Neural crest cell (in vitro differentiated cells): Measurements from ENCODE around the gene DNAH1. TPM values are rescaled to one million over a fixed set of nuclear protein-coding genes. Genes with fewer than 3 reads are reported as not detected.

Source experiments
- DNase-seq: peaks from one replicate; pipeline ENCODE4 v3.0.0; 2021; ENCODE audit warnings: low read depth, mixed read lengths, low spot score
- H3K27ac Mint-ChIP-seq: one replicate; pipeline ENCODE4 v1.8.0; 2021; ENCODE audit warnings: mild to moderate bottlenecking, mixed read lengths; ENCODE audit not compliant: unreplicated experiment
- H3K27me3 Mint-ChIP-seq: 2 replicates; pipeline ENCODE4 v1.8.0; 2021; ENCODE audit warnings: low read depth, mild to moderate bottlenecking, mixed read lengths
- H3K36me3 Mint-ChIP-seq: 2 replicates; pipeline ENCODE4 v1.8.0; 2021; ENCODE audit warnings: low read depth, mild to moderate bottlenecking, mixed read lengths
- H3K4me1 Mint-ChIP-seq: 2 replicates; pipeline ENCODE4 v1.8.0; 2021; ENCODE audit warnings: mixed read lengths
- H3K4me3 Mint-ChIP-seq: one replicate; pipeline ENCODE4 v1.8.0; 2021; ENCODE audit warnings: mild to moderate bottlenecking, mixed read lengths
- H3K9me3 Mint-ChIP-seq: 2 replicates; pipeline ENCODE4 v1.8.0; 2021; ENCODE audit warnings: mixed read lengths
- total RNA-seq: library from RNA; stranded (reverse); gene quantifications from 2 replicates; pipeline ENCODE4 v1.2.1, GENCODE V29; 2021
- TF ChIP-seq, protein P1 (sequence below): fragments of 200-600 bp; sonication (generic); conservative IDR thresholded peaks from 2 replicates; pipeline ENCODE4 v1.5.0; 2021; ENCODE audit warnings: antibody characterized with exemption, mild to moderate bottlenecking

Gene DNAH1
- total RNA-seq, 1 donor from 2014 or later: 3.2 TPM

DNA sequence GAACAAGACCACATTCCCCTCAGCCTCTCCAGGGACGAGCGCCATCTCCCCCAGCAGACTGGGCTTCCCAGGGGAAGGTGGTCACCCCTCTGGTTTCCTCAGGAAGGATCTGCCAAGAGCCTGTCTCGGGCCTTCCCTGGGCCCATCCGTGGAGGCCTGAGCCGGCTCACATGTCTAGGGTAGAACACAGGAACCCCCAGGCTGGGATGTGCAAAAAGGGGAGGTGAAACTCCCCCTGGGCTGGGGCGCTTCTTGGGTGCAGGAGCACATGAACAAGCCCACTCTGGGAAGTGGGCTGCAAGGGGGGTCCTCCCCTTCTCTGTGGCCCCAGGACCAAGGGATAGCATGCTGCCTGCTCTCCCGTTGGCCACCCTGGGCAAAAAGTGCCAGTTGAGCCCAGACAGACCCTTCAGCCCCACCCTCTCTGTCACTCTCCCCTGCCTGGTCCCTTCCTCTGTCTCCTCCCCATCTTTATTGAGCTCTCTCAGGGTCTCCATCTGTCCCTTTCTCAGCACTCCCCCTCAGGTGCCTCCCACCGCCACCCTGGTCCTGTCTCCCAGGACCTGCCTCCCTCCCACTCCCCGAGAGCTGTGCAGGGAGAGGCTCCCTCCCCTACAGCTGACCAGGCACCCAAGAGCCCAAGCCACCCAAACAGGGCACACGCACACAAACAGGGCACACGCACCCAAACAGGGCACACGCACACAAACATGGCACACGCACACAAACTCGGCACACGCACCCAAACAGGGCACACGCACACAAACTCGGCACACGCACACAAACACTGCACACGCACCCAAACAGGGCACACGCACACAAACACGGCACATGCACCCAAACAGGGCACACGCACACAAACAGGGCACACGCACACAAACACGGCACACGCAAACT, 127.9 kb downstream of the DNAH1 start:
- Mint-ChIP-seq H3K36me3 (no peaks in the 10 kb centered on the region), H3K4me3 (no peak overlapping the region), H3K9me3 (no peaks in the 10 kb centered on the region), H3K27me3 (no peaks in the 10 kb centered on the region), H3K27ac (no peak overlapping the region), H3K4me1 (peaks cover 12% of the 10 kb centered on the region)
- TF ChIP-seq, protein P1, sequence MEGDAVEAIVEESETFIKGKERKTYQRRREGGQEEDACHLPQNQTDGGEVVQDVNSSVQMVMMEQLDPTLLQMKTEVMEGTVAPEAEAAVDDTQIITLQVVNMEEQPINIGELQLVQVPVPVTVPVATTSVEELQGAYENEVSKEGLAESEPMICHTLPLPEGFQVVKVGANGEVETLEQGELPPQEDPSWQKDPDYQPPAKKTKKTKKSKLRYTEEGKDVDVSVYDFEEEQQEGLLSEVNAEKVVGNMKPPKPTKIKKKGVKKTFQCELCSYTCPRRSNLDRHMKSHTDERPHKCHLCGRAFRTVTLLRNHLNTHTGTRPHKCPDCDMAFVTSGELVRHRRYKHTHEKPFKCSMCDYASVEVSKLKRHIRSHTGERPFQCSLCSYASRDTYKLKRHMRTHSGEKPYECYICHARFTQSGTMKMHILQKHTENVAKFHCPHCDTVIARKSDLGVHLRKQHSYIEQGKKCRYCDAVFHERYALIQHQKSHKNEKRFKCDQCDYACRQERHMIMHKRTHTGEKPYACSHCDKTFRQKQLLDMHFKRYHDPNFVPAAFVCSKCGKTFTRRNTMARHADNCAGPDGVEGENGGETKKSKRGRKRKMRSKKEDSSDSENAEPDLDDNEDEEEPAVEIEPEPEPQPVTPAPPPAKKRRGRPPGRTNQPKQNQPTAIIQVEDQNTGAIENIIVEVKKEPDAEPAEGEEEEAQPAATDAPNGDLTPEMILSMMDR: no peak
- no peak for DNase-seq

- H3K4me3 Mint-ChIP-seq: no peak within 1 kb of the TSS
- DNase-seq: peak; percentile 67
- H3K27me3 Mint-ChIP-seq: no peaks in the 10 kb centered on the region
- no peaks in the 10 kb centered on the region for H3K36me3 Mint-ChIP-seq
- H3K9me3 Mint-ChIP-seq: no peaks in the 10 kb centered on the region
- no peak within 1 kb of the TSS for H3K27ac Mint-ChIP-seq
- TF ChIP-seq, protein P1: peak; percentile 60
- H3K4me1 Mint-ChIP-seq: peaks cover 12% of the 10 kb centered on the region
These were observed 129.0 kb downstream of the DNAH1 start, which contains the start of gene SEMA3G for GRCh38 chr3:52444860-52445793. Gene SEMA3G, minus strand, starts transcription at chr3:52445103. Its CDS starts 76 bp downstream, at chr3:52445027.

GRCh38 chr3:52446042-52446441, 129.9 kb downstream of the DNAH1 start:
- H3K9me3 Mint-ChIP-seq: no peaks in the 10 kb centered on the region
- H3K4me1 Mint-ChIP-seq: peaks cover 12% of the 10 kb centered on the region
- H3K27me3 Mint-ChIP-seq: no peaks in the 10 kb centered on the region
- TF ChIP-seq, protein P1: no peak
- DNase-seq: no peak
- no peak overlapping the region for H3K4me3 Mint-ChIP-seq
- H3K27ac Mint-ChIP-seq: no peak overlapping the region
- H3K36me3 Mint-ChIP-seq: no peaks in the 10 kb centered on the region

GRCh38 chr3:52446631-52447511, 130.8 kb downstream of the DNAH1 start:
- Mint-ChIP-seq H3K9me3 (no peaks in the 10 kb centered on the region), H3K27ac (no peak overlapping the region), H3K27me3 (no peaks in the 10 kb centered on the region), H3K4me3 (peak overlapping the region; percentile 50), H3K36me3 (no peaks in the 10 kb centered on the region), H3K4me1 (peaks cover 19% of the 10 kb centered on the region)
- peak; percentile 86 for DNase-seq
- TF ChIP-seq, protein P1: peak; percentile 97
